Activated CD4-positive, alpha-beta T cell treated with anti-CD3 and anti-CD28 coated beads for 48 hours (primary cell): ENCODE data around the gene NDUFB3.

Source experiments
- DNase-seq: peaks from one replicate; pipeline ENCODE4 v3.0.0-alpha.2; 2020

NDUFB3 gene

DNA sequence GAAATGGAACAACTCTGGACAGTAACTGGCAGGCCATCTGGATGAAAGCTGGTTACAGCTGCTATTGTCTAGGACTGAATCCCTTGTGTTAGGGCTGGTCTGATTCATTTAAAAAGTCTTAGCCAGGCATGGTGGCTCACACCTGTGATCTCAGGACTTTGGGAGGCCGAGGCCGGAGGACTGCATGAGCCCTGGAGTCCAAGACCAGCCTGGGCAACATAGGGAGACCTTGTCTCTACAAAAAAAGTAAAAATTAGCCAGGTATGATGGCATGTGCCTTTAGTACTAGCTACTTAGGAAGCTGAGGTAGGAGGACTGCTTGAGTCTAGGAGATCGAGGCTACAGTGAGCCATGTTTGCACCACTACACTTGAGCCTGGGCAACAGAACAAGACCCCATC is 28.7 kb downstream of the NDUFB3 start:
- DNase-seq: no peak

DNA sequence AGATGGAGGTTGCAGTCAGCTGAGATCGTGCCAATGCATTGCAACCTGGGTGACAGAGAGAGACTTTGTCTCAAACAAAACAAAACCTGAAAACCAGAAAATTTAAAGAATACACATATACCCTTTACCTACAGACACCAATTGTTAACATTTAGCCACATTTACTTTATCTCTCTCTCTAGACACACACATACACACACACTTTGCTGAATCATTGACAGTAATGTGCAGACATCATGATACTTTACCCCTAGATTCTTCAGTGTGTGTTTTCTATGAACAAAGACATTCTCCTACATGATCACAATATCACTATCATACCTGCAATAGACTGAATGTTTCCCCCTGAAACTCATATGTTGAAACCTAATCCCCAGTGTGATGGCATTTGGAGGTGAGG is 34.0 kb downstream of the NDUFB3 start:
- no peak for DNase-seq

DNA sequence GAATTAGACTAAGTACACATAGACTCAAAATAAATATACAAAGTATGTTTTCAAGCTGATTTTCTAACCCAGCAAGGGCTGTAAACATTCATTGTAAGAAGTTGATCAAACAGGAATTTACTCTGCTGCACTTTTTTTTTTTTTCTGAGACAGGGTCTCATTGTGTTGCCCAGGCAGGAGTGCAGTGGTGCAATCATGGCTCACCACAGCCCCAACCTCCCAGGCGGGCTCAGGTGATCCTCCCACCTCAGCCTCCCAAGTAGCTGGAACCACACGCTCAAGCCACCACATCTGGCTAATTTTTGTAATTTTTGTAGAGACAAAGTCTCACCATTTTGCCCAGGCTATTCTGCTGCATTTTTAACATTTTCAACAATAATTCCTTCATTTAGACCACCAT is 35.8 kb downstream of the NDUFB3 start:
- no peak for DNase-seq

DNA sequence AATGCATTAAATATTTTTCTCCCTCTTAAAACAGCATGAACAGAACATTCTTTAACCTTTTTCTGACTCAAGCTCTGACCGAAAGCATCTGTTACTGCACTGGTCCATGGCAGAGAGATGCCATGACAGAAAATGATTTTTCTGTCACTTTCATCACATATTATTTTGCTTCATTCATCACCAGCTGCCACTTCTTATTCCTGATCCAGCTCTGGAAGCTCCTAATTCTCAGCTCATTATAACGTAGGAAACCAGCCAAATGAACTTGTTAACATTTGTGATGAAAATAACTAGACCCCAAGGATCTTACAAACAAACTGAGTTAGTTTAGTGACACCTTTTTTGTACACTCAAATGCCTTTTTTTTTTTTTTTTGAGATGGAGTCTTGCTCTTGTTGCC is 36.5 kb downstream of the NDUFB3 start:
- DNase-seq: no peak

DNA sequence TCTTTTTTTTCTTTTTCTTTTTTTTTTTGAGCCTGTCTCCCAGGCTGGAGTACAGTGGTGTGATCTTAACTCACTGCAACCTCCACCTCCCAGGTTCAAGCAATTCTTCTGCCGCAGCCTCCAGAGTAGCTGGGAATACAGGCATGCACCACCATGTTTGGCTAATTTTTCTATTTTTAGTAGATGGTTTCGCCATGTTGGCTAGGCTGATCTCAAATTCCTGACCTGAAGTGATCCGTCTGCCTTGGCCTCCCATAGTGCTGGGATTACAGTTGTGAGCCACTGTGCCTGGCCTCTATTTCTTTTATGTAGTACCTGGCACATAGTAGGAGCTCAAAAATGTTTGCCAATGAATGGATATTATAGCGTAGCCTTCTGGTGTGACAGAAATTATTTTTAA is 37.4 kb downstream of the NDUFB3 start:
- DNase-seq: no peak

DNA sequence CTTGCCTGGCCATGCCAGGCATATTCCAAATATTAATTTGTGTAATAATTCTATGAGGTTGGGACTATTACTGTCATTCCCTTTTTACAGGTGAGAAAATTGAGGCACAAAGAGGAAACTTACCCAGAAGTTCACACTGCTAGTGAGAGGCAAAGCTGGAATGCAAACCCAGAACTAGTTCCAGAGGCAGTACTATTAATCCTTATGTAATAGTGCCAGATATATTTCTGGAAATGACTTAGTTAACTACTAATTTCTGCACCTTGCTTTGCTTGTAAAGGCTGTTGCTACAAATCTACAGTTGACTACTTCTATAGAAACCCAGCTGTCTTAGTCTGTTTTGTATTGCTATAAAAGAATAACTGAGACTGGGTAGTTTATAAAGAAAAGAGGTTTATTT is 38.8 kb downstream of the NDUFB3 start:
- no peak for DNase-seq

DNA sequence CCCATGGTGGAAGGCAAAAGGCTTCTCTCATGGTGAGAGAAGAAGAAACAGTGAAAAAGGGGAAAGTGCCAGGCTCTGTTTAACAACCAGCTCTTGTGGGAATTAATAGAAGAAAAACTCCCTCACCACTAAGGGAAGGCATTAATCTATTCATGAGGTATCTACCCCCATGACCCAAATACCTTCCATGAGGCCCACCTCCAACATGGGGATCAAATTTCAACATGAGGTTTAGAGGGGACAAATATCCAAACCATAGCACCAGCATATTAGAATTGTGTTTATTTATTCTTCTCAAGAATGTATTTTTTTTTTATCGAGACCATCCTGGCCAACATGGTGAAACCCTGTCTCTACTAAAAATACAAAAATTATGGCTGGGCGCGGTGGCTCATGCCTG is 39.3 kb downstream of the NDUFB3 start:
- DNase-seq: no peak

DNA sequence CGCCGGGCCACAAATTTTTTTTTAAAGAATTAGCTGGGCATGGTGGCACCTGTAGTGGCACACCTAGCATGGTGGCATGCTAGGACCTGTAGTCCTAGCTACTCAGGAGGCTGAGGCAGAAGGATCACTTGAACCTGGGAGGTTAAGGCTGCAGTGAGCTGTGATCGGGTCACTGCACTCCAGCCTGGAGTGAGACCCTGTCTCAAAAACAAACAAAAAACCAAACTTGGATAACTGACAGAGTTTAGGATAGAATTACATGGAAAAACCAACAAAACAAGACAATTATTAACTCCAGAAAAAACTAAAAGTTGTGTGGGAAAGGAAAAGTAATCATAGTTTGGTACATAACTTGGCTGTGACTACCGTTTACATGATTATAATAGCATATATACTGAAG is 42.5 kb downstream of the NDUFB3 start:
- DNase-seq: no peak

DNA sequence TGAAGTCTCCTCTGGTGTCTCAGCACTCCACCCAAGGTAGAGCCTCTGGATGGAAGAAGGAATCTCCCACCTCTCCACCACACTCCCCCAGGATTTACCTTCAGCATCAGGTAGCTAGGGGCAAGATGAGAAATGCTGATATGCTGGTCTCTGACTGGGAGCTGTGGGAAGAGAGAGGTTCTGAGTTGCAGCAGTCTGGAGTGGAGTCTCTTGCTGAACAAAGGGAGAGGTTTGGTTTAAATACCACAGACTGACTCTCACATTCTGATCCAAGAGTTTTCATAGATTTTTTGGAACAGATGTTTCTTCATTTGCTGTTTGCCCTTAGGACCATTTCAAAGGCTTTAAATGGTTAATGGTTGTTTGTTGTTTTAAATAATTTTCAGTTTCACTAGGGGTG is 43.0 kb downstream of the NDUFB3 start:
- DNase-seq: no peak

DNA sequence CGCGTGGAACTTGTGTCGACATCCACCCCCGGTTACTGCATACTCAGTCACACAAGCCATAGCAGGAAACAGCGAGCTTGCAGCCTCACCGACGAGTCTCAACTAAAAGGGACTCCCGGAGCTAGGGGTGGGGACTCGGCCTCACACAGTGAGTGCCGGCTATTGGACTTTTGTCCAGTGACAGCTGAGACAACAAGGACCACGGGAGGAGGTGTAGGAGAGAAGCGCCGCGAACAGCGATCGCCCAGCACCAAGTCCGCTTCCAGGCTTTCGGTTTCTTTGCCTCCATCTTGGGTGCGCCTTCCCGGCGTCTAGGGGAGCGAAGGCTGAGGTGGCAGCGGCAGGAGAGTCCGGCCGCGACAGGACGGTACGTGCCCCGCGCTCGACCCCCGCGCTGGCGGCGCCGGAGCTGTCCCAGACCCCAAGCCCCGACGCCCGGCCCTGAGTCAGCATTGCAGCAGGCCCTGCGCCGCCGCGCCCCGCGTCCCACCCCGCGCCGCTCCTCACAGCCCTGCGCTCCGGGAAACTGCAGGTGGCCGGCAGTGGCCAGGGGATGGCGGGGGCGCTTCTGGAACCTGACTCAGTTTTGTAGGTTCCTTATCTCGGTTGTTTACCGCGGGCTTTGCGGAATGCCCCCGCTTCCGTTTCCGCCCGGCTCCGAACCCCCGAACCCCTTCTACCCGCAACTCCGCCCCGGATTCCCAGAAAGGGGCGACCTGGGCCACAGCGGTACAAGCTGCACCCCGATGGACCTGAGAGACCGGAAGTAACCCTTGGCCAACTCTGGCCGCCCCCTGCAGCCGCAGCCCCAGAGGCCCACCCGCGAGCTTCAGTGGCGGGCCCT is 44.5 kb downstream of the NDUFB3 start, which contains the start of gene CFLAR:
Gene CFLAR (plus strand): TSS at position 50 of the 844 bp plus-strand sequence. CDS start 13,702 bp downstream, outside the sequence.
- DNase-seq: peak; percentile 88

DNA sequence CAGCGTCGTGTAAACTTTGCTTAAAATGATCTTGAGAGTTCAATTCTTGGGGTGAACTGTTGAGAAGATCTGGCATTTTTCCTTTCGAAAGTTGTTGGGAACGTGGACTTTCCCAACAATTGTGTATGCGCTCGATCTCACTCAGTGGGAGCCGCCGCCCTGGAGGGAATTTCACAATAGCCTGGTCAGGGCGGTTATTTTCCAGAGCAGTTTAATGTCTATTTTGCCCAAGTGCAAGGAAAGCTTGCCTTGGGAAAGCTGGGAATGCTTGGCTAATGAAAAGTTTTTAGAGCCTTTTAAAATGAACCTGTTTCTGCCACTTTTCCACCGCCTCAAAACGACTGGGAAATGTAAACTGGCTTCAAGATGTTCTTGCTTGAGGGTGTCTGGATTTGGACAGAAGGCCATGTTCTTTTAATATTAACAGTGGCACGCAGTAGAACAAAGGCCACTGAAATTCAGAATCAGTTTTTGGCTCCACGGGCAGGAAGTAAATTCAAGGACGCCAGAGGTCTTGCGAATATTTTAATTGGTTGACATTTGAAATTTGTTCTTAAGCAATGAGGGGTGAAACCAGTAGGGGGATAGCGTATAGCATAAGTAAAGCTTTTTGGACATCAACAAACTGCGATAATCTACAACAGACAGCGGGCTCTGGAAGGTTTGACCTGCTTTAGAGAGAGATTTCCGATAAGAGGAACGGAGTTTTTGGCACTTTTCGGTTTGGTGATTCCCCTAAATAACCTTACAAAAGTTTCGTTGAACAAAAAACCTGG is 45.3 kb downstream of the NDUFB3 start:
- peak; percentile 53 for DNase-seq

DNA sequence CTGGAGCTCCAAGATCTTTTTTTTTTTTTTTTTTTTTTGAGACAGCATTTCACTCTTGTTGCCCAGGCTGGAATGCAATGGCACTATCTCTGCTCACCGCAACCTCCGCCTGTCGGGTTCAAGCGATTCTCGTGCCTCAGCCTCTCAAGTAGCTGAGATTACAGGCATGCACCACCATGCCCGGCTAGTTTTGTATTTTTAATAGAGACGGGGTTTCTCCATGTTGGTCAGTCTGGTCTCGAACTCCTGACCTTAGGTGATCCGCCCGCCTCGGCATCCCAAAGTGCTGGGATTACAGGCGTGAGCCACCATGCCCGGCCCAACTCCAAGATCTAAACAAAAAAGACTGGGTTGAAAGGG is 45.9 kb downstream of the NDUFB3 start:
- peak; percentile 48 for DNase-seq

DNA sequence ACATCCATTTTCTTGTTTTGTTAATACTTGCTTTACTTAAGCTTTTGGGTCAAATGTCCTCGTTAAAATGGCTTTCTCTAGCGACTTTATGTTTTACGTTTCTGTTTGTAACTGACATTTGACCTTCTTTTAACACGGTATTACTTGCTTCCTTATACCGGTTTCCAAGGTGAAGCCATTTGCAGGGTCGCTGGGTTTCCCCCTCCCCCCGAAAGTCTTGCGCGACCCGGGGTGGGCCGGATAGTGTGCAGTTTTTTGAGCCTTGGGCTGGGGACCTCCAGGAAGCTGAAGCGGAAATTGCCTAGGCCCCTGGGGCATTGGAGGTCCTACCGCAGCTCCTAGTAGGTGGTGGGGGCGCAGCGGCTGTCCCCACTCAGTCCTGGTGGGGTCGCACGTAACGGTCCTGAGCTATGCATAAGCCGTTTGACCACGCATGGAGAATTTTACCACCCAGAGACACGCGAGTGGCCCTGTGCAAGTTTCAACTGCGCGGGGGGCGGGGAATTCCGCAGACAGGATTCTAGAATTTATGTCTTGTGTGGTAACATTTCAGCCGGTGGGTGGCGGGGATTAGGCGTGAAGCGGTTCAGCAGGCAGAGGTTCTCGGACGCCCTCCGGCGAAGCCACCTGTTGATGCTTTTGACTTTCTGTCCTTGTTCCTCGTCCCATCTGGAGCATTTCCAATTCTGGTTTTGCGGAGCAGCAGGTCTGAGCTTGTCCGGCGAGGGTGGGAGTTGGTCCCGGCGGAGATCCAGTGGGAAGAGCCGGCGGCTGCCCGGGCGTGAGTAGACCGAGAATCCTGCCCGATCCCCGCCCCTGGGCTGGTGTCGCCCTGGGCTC is 46.5 kb downstream of the NDUFB3 start:
- peak; percentile 92 for DNase-seq

DNA sequence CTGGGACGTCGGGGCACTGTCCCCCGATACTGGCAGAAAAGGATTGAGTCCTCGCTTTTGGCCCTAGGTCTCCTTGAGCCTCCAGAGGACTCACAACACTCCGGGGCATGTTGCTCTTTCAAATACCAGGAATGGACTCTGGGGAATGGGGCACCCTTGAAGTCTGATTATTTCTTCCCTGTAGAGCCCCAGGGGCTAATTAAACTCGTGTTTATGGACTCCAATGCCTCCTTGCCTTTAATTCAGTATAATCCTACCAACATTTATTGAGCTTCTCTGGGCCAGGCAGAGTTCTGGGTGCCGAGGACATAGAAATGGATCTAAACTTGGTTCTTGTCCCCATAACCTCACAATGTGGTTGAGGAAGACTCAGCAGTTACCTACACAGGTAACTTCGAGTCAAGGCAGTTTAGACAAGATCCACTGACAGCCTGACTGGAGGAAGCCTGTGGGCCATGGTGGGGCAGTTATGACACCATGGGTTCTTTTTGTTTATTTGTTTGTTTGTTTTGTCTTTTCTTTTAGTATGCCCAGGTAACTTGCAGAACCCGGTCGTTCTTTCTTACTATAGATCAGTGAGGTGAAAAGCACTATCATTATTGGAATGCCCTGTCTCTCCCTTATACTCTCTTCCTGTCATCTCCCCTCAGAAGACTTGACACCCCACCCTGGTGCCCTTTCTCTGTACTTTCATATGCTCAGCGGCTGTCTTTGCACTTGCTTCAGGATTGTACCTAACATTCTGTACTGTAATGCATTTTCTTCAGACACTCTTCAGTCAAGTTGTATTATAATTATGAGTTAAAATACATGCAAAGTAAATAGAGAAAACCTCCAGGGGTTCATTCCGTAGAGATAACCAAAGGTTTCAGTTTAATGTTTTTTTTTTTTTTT is 47.4 kb downstream of the NDUFB3 start:
- DNase-seq: peak; percentile 39

DNA sequence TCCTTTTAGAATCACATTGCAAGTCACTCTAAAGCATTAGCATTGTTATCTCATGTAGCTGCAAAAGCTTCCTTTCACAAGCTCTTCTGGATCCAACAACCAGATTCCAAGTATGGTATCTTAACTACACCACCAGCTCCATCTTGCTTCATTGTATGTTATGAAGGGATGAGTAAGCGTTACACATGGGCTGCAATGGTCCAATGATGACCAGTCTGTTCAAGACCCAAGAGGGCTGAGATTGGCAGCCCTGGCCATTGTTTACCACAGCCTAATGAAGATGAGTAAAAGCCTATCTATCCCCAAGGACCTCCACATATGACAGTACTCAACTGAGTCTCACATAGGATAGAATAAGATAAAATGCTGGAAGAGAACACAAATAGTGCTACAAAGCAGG is 50.5 kb downstream of the NDUFB3 start:
- no peak for DNase-seq

DNA sequence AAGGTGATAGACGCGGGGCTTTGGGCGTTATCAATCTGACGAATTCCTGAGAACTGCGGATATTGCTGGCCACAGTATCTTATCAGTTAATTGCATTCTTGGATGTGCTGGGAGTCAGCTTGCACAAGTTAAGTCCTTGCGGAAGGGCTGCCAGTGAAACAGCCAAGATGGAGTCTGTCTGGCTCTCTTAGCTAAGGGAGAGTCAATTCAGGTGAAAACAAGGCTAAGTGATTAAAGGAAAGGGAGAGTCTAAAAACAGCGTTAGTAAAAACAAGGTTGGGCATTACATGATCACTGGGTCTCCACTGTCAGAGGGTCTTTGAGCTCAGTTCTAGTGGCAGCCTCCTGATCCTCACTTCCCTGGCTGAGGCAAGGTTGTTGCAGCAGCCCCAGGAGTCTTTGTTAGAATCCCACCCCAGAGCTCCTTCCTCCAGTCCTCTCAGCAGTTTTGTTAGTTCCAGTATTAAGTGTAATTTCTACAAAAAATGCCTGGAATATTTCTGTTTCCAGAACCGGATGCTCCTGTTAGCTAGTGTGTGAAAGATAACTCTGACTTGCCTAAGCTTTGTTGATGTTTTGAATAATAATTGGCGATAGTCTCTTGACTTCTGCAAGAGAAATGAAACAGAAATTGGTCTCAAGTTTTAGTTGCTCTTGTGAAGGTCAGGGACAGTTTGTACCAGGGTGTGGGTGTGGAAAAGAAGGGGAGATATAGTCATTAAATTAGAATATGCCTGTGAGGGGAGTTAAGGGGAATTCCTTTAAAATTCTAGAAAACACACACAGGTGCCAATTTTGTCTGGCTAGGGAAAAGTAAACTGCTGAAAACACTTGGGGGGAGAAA is 54.7 kb downstream of the NDUFB3 start:
- no peak for DNase-seq

DNA sequence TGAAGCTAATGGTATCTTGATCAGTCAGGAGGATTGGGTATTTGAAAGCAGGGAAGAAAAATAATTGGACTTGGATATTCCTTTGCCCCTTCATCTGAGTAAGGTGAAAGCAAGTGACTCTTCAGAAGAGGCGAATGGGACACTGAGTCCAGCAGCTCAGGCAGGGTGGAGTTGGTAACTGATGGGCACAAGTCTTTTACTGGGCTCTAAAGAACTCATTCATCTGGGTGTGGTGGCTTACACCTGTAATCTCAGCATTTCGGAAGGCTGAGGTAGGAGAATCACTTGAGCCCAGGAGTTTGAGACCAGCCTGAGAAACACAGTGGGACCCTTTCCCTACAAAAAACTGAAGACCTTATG is 55.3 kb downstream of the NDUFB3 start:
- DNase-seq: no peak

DNA sequence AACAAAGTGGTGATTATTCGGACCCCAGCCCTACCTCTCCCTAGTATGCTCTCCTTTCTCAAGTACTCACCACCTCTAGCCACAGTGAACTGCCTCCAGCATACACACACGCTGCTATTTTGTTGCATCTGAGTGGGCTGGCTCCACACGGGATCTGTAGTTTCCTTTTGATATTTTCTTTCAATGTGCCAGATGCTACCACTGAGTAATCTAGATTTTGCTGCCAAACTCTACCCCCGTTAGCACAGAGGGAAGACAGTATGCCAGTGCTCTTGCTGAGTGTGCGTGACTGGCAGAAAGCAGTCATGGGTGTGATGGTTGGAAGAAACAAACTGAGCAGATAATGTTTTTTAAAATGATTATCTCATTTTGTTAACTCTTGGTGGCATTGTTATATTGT is 55.8 kb downstream of the NDUFB3 start:
- DNase-seq: peak; percentile 76

DNA sequence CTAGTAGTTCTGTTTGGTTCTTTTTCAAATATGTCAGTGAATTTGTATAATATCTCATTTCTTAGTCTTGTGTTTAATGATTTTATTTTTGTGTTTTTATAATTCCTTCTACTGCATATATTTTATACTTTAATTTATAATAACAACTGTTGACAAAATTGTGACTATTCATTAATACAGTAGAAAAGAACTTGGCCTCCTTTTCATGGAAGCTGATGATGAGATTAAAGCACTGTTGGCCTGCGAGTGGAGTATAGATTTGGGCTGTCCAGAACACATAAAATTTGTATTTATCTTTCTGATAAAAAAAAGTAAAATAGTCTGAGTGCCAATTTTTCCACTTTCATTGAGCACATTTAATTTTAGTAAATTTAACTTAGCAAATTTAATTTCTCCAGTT is 56.2 kb downstream of the NDUFB3 start:
- no peak for DNase-seq

DNA sequence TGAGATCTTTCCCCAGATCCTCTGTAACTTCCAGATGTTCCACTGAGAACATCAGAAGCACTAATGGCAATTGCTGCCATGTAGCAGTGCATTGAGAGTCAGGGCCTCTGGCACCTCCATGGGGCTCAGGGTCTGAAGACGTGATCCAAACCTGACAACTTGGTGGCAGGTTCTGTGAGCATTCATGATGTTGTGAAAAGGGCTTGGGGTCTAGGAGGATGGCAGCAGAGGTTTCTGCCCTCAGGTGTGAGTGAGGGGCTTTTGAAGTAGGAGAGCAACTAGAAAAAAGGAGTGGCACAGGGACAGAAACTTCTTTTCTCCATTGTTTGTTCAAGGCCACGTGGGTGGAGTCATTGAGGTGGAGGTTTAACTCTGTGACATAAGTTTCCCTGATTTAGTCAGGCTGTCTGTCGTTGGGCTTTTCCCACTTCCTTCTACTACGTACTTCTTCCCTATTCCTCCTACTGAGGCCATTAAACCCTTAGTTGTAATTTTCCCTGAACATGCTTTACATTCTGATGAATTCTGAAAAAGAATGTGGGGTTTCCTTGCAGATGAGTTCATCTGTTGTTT is 57.2 kb downstream of the NDUFB3 start:
- peak; percentile 64 for DNase-seq
